Measurements from ENCODE around the gene SLC23A3.
"Not testable (repeated sequence)": the region's sequence is repeated elsewhere in the genome, so short reads cannot be mapped to it uniquely, and the experiment has no call there.

SLC23A3 gene

GRCh38 chr2:219207884-219208740, 38.3 kb upstream of the SLC23A3 start:
- TF ChIP-seq CTCF (IDR thresholded peaks at IDR 0.05; ENCODE audit: insufficient read depth, low read depth, low read length, missing control alignments) = no peak
- peak; percentile 54 for DNase-seq (ENCODE audit: low read depth)
- no peak overlapping the region for H3K4me3 ChIP-seq (ENCODE audit: low read length)

DNA sequence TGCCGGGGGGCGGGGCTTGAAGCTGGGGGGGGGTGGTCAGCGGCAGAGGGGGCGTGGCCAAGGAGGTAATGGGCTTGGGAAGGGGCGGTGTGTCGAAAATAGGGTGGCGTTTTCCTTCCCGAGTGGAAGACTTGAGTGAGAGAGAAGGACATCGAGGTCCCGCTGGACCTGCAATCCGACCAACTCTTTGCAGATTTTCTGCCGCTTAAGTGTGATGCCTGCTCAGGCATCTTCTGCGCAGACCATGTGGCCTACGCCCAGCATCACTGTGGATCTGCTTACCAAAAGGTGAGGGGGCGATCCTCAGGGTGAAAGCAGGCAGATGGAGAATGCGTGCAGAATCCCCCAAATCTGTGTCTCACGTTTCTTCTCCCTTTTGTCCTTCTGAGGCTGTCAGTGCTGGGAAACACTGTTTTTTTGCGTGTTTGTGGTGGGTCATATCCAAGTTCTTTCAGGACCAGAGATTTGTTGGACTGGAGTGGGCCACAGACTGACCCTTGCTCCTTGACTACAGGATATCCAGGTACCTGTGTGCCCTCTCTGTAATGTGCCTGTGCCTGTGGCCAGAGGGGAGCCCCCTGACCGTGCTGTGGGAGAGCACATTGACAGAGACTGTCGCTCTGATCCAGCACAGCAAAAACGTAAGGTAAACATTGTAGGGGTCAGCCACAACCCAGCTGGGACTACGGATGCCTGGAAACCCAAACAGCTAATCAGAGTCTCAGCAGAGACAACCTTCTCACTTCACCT, 37.5 kb upstream of the SLC23A3 start:
- TF ChIP-seq CTCF (IDR thresholded peaks at IDR 0.05; ENCODE audit: insufficient read depth, low read depth, low read length, missing control alignments) = no peak
- DNase-seq (ENCODE audit: low read depth) = no peak
- H3K4me3 ChIP-seq (ENCODE audit: low read length) = peak overlapping the region; percentile 70

DNA sequence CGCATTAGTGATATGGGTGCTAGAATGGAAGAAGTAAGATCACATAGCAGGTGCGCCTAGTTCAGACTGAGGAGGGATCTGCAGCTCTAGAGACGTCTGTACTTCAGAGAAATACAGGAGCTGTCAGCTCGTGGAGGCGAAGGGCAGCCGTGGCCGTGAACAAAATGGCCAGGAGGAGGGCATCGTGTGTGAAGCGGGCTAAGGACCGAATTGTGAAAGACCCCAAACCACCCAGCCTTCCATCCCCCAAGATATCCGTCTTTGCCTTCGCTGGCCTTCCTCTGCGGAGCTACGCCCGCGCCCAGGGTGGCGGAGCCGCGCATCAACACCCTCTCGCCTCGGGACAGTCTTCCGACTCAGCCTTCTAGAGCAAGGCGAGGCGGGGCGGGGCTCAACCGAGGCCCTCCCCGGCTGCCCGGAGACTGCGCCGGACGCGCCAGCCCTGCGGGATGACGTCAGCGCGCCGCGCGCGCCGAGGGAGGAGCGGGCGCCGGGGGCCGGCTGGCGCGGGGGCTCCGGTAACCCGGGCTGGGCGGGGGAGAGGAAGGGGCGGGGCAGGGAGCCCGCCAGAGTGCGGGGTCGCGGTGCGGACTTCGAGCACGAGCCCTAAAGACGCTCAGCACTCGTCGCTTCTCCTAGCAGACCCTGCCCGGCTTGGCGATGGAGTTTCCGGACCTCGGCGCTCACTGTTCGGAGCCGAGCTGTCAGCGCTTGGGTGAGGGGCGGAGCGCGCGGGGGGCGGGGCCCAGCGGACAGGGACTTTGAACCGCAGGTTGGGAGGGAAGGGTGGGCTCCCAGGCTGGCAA, 36.7 kb upstream of the SLC23A3 start, which contains the start of gene ZFAND2B:
Gene ZFAND2B (plus strand): TSS at position 455 of the 806 bp plus-strand sequence. CDS start 206 bp downstream, at position 661.
- peak within 1 kb of the TSS; percentile 70 for H3K4me3 ChIP-seq (ENCODE audit: low read length)
- TF ChIP-seq CTCF (IDR thresholded peaks at IDR 0.05; ENCODE audit: insufficient read depth, low read depth, low read length, missing control alignments) = peak; percentile 9
- peak; percentile 95 for DNase-seq (ENCODE audit: low read depth)

- peak overlapping the region; percentile 70 for H3K4me3 ChIP-seq (ENCODE audit: low read length)
- no peak for TF ChIP-seq CTCF (IDR thresholded peaks at IDR 0.05; ENCODE audit: insufficient read depth, low read depth, low read length, missing control alignments)
- DNase-seq (ENCODE audit: low read depth) = no peak
Measured at GRCh38 chr2:219205981-219206327, 36.1 kb upstream of the SLC23A3 start.

- H3K4me3 ChIP-seq (ENCODE audit: low read length) = no peak overlapping the region
- no peak for DNase-seq (ENCODE audit: low read depth)
- TF ChIP-seq CTCF (IDR thresholded peaks at IDR 0.05; ENCODE audit: insufficient read depth, low read depth, low read length, missing control alignments) = no peak
Measured at GRCh38 chr2:219205165-219205538, 35.3 kb upstream of the SLC23A3 start.

DNA sequence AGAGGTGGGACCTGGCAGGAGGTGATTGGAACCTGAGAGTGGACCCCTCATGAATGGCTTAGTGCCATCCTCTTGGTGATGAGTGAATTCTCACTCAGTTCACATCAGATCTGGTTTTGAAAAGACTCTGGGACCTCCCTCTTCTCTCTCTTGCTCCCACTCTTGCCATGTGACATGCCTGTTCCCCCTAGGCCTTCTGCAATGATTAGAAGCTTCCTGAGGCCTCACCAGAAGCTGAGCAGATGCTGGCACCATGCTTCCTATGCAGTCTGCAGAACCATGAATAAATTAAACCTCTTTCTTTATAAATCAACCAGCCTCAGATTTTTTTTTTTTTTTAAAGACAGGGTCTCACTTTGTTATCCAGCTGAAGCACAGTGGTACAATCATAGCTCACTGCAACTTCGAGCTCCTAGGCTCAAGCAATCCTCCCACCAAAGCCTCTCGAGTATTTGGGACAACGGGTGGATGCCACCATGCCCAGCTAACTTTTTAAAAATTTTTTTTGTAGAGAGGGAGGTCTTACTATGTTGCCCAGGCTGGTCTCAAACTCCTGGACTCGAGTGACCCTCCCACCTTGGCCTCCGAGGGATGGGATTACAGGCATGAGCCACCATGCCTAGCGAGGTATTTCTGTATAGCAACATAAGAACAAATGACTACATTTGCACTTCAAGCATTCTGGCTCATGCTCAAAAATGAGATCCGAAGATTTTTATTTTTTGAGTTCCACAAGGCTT, 34.8 kb upstream of the SLC23A3 start:
- no peak for DNase-seq (ENCODE audit: low read depth)
- no peak for TF ChIP-seq CTCF (IDR thresholded peaks at IDR 0.05; ENCODE audit: insufficient read depth, low read depth, low read length, missing control alignments)
- no peak overlapping the region for H3K4me3 ChIP-seq (ENCODE audit: low read length)

DNA sequence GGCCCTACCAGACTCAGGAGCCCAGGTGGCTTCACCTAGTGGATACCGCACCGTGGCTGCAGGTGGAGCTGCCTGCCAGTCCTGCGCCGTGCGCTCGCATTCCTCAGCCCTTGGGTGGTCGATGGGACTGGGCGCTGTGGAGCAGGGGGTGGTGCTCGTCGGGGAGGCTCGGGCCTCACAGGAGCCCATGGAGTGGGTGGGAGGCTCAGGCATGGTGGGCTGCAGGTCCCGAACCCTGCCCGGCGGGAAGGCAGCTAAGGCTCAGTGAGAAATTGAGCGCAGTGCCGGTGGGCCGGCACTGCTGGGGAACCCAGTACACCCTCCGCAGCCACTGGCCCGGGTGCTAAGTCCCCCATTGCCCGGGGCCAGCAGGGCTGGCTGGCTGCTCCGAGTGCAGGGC, 31.5 kb upstream of the SLC23A3 start:
- DNase-seq (ENCODE audit: low read depth) = not testable (repeated sequence)

DNA sequence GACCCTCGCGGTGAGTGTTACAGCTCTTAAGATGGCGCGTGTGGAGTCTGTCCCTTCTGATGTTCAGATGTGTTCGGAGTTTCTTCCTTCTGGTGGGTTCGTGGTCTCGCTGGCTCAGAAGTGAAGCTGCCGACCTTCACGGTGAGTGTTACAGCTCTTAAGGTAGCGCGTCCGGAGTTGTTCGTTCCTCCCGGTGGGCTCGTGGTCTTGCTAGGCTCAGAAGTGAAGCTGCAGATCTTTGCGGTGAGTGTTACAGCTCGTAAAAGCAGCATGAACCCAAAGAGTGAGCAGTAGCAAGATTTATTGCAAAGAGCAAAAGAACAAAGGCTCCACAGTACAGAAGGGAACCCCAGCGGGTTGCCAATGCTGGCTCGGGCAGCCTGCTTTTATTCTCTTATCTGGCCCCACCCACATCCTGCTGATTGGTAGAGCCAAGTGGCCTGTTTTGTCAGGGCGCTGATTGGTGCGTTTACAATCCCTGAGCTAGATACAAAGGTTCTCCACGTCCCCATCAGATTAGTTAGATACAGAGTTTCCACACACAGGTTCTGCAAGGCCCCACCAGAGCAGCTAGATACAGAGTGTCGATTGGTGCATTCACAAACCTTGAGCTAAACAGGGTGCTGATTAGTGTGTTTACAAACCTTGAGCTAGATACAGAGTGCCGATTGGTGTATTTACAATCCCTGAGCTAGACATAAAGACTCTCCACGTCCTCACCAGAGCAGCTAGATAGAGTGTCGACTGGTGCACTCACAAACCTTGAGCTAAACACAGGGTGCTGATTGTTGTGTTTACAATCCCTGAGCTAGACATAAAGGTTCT, 30.9 kb upstream of the SLC23A3 start:
- H3K4me3 ChIP-seq (ENCODE audit: low read length); DNase-seq (ENCODE audit: low read depth): not testable (repeated sequence)

More for the DNA sequence above, 31.5 kb upstream of the SLC23A3 start:
- H3K4me3 ChIP-seq (ENCODE audit: low read length) = not testable (repeated sequence)
